Neural cell (in vitro differentiated cells): ENCODE measurements around the gene DENND2A. TPM values are rescaled to one million over a fixed set of nuclear protein-coding genes. Genes with fewer than 3 reads are reported as not detected.

Source experiments
- H2AFZ ChIP-seq: fragments of 200-600, 300-800 bp; sonication (generic), shearing (Covaris generic); 2 replicates; pipeline ENCODE4 v1.6.0; 2014; ENCODE audit warnings: low read depth, mild to moderate bottlenecking, antibody characterized with exemption, low read length, moderate library complexity
- H3F3A ChIP-seq: fragments of 200-600 bp; shearing (Covaris generic); 2 replicates; pipeline ENCODE4 v1.6.1; 2016; ENCODE audit warnings: mild to moderate bottlenecking, moderate library complexity, mixed read lengths, antibody characterized with exemption, low read length; ENCODE audit not compliant: insufficient read depth, poor library complexity, severe bottlenecking
- H3K27ac ChIP-seq: fragments of 200-600, 300-800 bp; sonication (generic), shearing (Covaris generic); 2 replicates; pipeline ENCODE4 v1.5.1; 2014; ENCODE audit warnings: mild to moderate bottlenecking, low read length, moderate library complexity
- H3K27me3 ChIP-seq: fragments of 300-800, 200-600 bp; sonication (generic), shearing (Covaris generic); 2 replicates; pipeline ENCODE4 v1.6.0; 2014; ENCODE audit warnings: mild to moderate bottlenecking, low read depth, low read length, moderate library complexity; ENCODE audit not compliant: insufficient read depth
- H3K36me3 ChIP-seq: fragments of 300-800, 200-600 bp; sonication (generic), shearing (Covaris generic); 2 replicates; pipeline ENCODE4 v1.5.1; 2014; ENCODE audit warnings: mild to moderate bottlenecking, antibody characterized with exemption, low read length, moderate library complexity; ENCODE audit not compliant: insufficient read depth
- H3K4me2 ChIP-seq: fragments of 300-800, 200-600 bp; sonication (generic), shearing (Covaris generic); 2 replicates; pipeline ENCODE4 v1.6.0; 2014; ENCODE audit warnings: mild to moderate bottlenecking, low read length
- H3K4me3 ChIP-seq: fragments of 300-800, 200-600 bp; sonication (generic), shearing (Covaris generic); 2 replicates; pipeline ENCODE4 v1.5.1; 2014; ENCODE audit warnings: mild to moderate bottlenecking, low read length, moderate library complexity
- H3K79me2 ChIP-seq: fragments of 200-600 bp; shearing (Covaris generic); replicated peaks from 2 replicates; pipeline ENCODE4 v1.6.0; 2014; ENCODE audit warnings: mild to moderate bottlenecking, low read length, moderate library complexity; ENCODE audit not compliant: insufficient read depth
- H3K9ac ChIP-seq: fragments of 300-800, 200-600 bp; sonication (generic), shearing (Covaris generic); 2 replicates; pipeline ENCODE4 v1.6.1; 2016; ENCODE audit warnings: mild to moderate bottlenecking, low read length, mixed read lengths
- H3K9me2 ChIP-seq: fragments of 200-600 bp; shearing (Covaris generic); 2 replicates; pipeline ENCODE4 v1.6.1; 2016; ENCODE audit warnings: mild to moderate bottlenecking, low read length, mixed read lengths; ENCODE audit not compliant: insufficient read depth
- H3K9me3 ChIP-seq: fragments of 200-600, 300-800 bp; sonication (generic), shearing (Covaris generic); 2 replicates; pipeline ENCODE4 v1.6.1; 2016; ENCODE audit warnings: mild to moderate bottlenecking, mixed run types, low read length, moderate library complexity, mixed read lengths
- H4K20me1 ChIP-seq: fragments of 200-600 bp; shearing (Covaris generic); 2 replicates; pipeline ENCODE4 v1.6.1; 2016; ENCODE audit warnings: mild to moderate bottlenecking, mixed run types; ENCODE audit not compliant: insufficient read depth
- EP300 ChIP-seq: fragments of 450-650 bp; conservative IDR thresholded peaks from 2 replicates; pipeline ENCODE4 v1.6.1; 2014; ENCODE audit warnings: antibody characterized with exemption, mild to moderate bottlenecking, moderate library complexity; ENCODE audit not compliant: poor library complexity, severe bottlenecking
- EZH2 ChIP-seq: fragments of 200-600, 300-800 bp; shearing (Covaris generic), sonication (generic); IDR thresholded peaks from 2 replicates; pipeline ENCODE4 v1.6.1; 2014; ENCODE audit warnings: antibody characterized with exemption, low read length, borderline replicate concordance, mild to moderate bottlenecking; ENCODE audit not compliant: insufficient read depth, poor library complexity, severe bottlenecking
- MXI1 ChIP-seq: fragments of 450-650 bp; conservative IDR thresholded peaks from 2 replicates; pipeline ENCODE4 v1.6.1; 2014; ENCODE audit warnings: antibody characterized with exemption, mild to moderate bottlenecking; ENCODE audit not compliant: poor library complexity, severe bottlenecking
- POLR2AphosphoS5 ChIP-seq: IDR thresholded peaks from 2 replicates; pipeline ENCODE4 v1.6.1; 2012
- RAD21 ChIP-seq: fragments of 450-650 bp; conservative IDR thresholded peaks from 2 replicates; pipeline ENCODE4 v1.6.1; 2014; ENCODE audit warnings: antibody characterized with exemption, mild to moderate bottlenecking, moderate library complexity
- REST ChIP-seq: IDR thresholded peaks from 2 replicates; pipeline ENCODE4 v1.6.1; 2012; ENCODE audit warnings: borderline replicate concordance
- SMC3 ChIP-seq: fragments of 450-650 bp; conservative IDR thresholded peaks from 2 replicates; pipeline ENCODE4 v1.6.1; 2014; ENCODE audit warnings: antibody characterized with exemption, mild to moderate bottlenecking, moderate library complexity; ENCODE audit not compliant: poor library complexity
- TAF1 ChIP-seq: IDR thresholded peaks from 2 replicates; pipeline ENCODE4 v1.6.1; 2012; ENCODE audit warnings: low read depth
- polyA plus RNA-seq: library from polyadenylated mRNA; depleted of rRNA; stranded (reverse); fragments of >200 nt; gene quantifications from 2 replicates; pipeline ENCODE4 v1.2.3, GENCODE V29; 2014
- TF ChIP-seq, protein P1 (sequence below): fragments of 450-650 bp; IDR thresholded peaks from 2 replicates; pipeline ENCODE4 v1.5.1; 2014; ENCODE audit warnings: antibody characterized with exemption, mild to moderate bottlenecking, moderate library complexity; ENCODE audit not compliant: poor library complexity, severe bottlenecking

The DENND2A gene
- polyA plus RNA-seq, 1 donor from 2014 or later = 21.7 TPM

GRCh38 chr7:140619176-140619575, 21.4 kb downstream of the DENND2A start:
- no peaks in the 10 kb centered on the region for H4K20me1 ChIP-seq
- H3K4me2 ChIP-seq = no peak overlapping the region
- no peaks in the 10 kb centered on the region for H3K79me2 ChIP-seq
- no peak overlapping the region for H3K27ac ChIP-seq
- no peaks in the 10 kb centered on the region for H3K36me3 ChIP-seq
- H3K4me3 ChIP-seq = no peak overlapping the region
- H3F3A ChIP-seq = no peaks in the 10 kb centered on the region
- no peaks in the 10 kb centered on the region for H3K27me3 ChIP-seq
- no peaks in the 10 kb centered on the region for H3K9me3 ChIP-seq
- no peak overlapping the region for H2AFZ ChIP-seq
- no peak for TF ChIP-seq MXI1
- no peak for TF ChIP-seq SMC3
- TF ChIP-seq EP300 = no peak
- TF ChIP-seq, protein P1, sequence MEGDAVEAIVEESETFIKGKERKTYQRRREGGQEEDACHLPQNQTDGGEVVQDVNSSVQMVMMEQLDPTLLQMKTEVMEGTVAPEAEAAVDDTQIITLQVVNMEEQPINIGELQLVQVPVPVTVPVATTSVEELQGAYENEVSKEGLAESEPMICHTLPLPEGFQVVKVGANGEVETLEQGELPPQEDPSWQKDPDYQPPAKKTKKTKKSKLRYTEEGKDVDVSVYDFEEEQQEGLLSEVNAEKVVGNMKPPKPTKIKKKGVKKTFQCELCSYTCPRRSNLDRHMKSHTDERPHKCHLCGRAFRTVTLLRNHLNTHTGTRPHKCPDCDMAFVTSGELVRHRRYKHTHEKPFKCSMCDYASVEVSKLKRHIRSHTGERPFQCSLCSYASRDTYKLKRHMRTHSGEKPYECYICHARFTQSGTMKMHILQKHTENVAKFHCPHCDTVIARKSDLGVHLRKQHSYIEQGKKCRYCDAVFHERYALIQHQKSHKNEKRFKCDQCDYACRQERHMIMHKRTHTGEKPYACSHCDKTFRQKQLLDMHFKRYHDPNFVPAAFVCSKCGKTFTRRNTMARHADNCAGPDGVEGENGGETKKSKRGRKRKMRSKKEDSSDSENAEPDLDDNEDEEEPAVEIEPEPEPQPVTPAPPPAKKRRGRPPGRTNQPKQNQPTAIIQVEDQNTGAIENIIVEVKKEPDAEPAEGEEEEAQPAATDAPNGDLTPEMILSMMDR = no peak
- no peak for TF ChIP-seq POLR2AphosphoS5
- no peak for TF ChIP-seq TAF1
- no peak for TF ChIP-seq RAD21
- no peak for TF ChIP-seq REST
- TF ChIP-seq EZH2 = no peak
- H3K9ac ChIP-seq = no peak overlapping the region
- H3K9me2 ChIP-seq = no peaks in the 10 kb centered on the region

- Histone ChIP-seq H3K27ac (no peak overlapping the region), H3F3A (no peaks in the 10 kb centered on the region), H4K20me1 (no peaks in the 10 kb centered on the region), H3K4me2 (no peak overlapping the region), H3K36me3 (no peaks in the 10 kb centered on the region), H3K9ac (no peak overlapping the region), H2AFZ (no peak overlapping the region), H3K4me3 (no peak overlapping the region), H3K9me2 (no peaks in the 10 kb centered on the region), H3K27me3 (no peaks in the 10 kb centered on the region), H3K79me2 (no peaks in the 10 kb centered on the region), H3K9me3 (no peaks in the 10 kb centered on the region)
- TF ChIP-seq, protein P1 = no peak
- TF ChIP-seq POLR2AphosphoS5 = no peak
- no peak for TF ChIP-seq RAD21
- TF ChIP-seq MXI1 = no peak
- TF ChIP-seq REST = no peak
- TF ChIP-seq TAF1 = no peak
- TF ChIP-seq EZH2 = no peak
- TF ChIP-seq SMC3 = no peak
- TF ChIP-seq EP300 = no peak
These were observed 22.3 kb downstream of the DENND2A start for GRCh38 chr7:140618306-140618705.
